Measurements from ENCODE around the gene FAM168A. TPM values are rescaled to one million over a fixed set of nuclear protein-coding genes. Genes with fewer than 3 reads are reported as not detected.
A peak's percentile ranks its signal among the peaks of the same experiment; 100 is the strongest.

Gene FAM168A
- total RNA-seq, 5 donors from 2014 or later (not counting 1 experiment from before 2014, with no cell fraction given): 23.6 to 27.0 (median 24.7) TPM

DNA sequence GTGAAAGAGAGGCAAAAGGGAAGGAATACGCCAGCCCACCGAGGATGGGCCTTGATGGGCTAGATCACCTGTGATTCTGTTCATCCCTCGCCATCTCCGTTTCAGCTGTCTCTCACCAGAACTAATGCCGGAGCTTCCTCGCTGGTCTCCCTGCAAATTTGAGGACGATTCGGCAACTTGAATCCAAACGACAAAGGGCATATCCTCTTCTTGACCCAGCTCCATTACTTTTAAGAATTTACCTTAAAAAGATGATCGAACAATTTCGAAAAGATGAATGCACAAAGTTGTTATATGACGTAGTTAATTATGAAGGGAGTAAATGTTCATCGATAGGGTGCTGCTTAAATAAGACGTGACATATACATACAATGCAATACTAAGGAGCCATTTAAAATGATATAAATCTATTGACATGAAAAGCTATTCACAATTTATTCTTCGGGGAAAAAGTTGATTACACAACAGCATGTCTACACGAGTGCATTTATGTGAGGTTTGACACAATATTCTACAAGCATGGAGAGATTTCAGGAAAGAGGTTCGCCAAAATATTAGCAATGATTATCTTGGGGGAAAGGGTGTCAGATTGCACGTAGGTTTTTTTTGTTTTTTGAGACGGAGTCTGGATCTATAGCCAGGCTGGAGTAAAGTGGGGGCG is 937 bp upstream of the FAM168A start:
- Histone ChIP-seq H3K27ac (ENCODE audit: low read length) (peak overlapping the region; percentile 76), H3K9me3 (no peaks in the 10 kb centered on the region), H3K4me1 (ENCODE audit: control insufficient read depth in 1 of 2, extremely low read depth in 1 of 2, insufficient read depth in 2 of 2, low read length in 2 of 2) (peaks cover 15 to 17% of the 10 kb centered on the region in 2 experiments), H3K4me3 (ENCODE audit: control insufficient read depth in 1 of 2, extremely low read depth in 1 of 2, low read length in 1 of 2) (peak overlapping the region; percentile 71 to 86), H3K36me3 (ENCODE audit: control insufficient read depth in 2 of 2, extremely low read depth in 1 of 2, insufficient read depth in 1 of 2, low read length in 1 of 2) (no peaks in the 10 kb centered on the region), H3K27me3 (replicated peaks in 1 of 2; ENCODE audit: control insufficient read depth in 2 of 2, extremely low read depth in 1 of 2, insufficient read depth in 2 of 2, low read length in 1 of 2) (no peaks in the 10 kb centered on the region)
- H3K27ac Mint-ChIP-seq: peak overlapping the region; percentile 93 to 94
- no peak for ATAC-seq (replicated peaks in 1 of 4)
- H3K27me3 Mint-ChIP-seq: no peaks in the 10 kb centered on the region
- DNase-seq: no peak
- CTCF ChIA-PET: interaction anchor here in 1 of 2 donors (1.1 to 1.5 kb wide), 2 partner anchors 27 to 62 kb away, joined by 3 to 5 read pairs; no protein-coding TSS in a partner anchor
- no peaks in the 10 kb centered on the region for H3K9me3 Mint-ChIP-seq
- no peaks in the 10 kb centered on the region for H3K36me3 Mint-ChIP-seq
- POLR2A ChIA-PET: no interaction called here
- 49% methylated on average over 9 of the region's 20 CpGs for WGBS (ENCODE audit: insufficient coverage)
- H3K4me1 Mint-ChIP-seq: peaks cover 36 to 45% (median 41%) of the 10 kb centered on the region in 3 donors
- H3K4me3 Mint-ChIP-seq: peak overlapping the region; percentile 90 to 94 (median 94)

DNA sequence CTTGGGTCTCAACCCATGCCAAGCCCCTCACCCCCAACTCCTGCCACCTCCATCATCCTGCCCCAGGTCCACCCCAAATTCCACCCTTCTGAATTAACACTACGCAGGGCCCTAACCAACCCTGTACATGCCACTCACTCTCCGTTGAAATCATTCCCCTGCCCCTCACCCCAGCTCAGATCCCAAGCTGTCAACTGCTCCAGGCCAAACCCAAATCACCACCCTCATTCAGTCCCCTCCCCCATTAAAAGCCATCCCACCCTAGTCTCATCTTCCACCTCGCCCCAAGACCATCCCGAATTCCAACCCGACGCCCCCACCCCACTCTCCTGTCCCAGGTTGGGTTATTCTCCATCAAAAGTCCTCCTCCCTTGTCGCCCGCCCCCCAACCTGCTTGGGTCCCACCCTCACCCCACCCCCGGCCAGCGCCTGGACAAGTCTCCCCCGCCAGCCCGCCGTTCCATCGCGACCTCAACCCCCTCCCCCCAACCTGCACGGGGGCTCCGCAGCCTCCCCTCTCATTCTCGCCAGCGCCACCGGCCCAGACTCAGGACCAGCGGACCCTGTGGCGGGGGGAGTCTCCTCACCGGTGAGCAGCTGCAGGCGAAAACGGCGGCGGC is 466 bp downstream of the FAM168A start:
- POLR2A ChIA-PET: interaction anchor here (0.6 kb wide), 2 partner anchors 51 to 1374 kb away, joined by 3 to 10 read pairs; no protein-coding TSS in a partner anchor

DNA sequence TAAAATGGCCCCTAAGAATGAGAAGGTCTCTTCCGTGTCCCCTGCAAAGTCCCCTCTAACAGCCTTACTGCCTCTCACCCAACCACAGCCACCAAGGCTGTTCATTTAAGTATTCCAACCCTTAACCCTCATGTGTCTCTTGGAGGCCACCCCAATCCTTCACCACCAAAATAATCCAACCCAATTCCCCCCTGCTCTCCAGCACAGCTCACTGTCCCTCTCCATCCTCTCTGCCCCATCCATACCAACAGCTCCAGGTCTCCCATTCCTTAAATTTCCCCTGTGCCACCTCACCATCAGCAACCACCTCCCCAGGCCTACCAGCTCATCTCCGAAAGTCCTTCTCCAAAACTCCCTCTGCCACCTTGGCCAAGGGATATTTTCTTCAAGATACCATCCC is 1.4 kb downstream of the FAM168A start:
- Histone ChIP-seq H3K27ac (ENCODE audit: low read length) (no peak overlapping the region), H3K4me3 (ENCODE audit: control insufficient read depth in 1 of 2, extremely low read depth in 1 of 2, low read length in 1 of 2) (no peak overlapping the region), H3K36me3 (ENCODE audit: control insufficient read depth in 2 of 2, extremely low read depth in 1 of 2, insufficient read depth in 1 of 2, low read length in 1 of 2) (no peaks in the 10 kb centered on the region), H3K9me3 (no peaks in the 10 kb centered on the region), H3K4me1 (ENCODE audit: control insufficient read depth in 1 of 2, extremely low read depth in 1 of 2, insufficient read depth in 2 of 2, low read length in 2 of 2) (peaks cover 15 to 17% of the 10 kb centered on the region in 2 experiments), H3K27me3 (replicated peaks in 1 of 2; ENCODE audit: control insufficient read depth in 2 of 2, extremely low read depth in 1 of 2, insufficient read depth in 2 of 2, low read length in 1 of 2) (no peaks in the 10 kb centered on the region)
- Mint-ChIP-seq H3K9me3 (no peaks in the 10 kb centered on the region), H3K4me3 (peak overlapping the region; percentile 90 to 94 (median 94)), H3K27me3 (no peaks in the 10 kb centered on the region), H3K4me1 (peaks cover 43 to 52% (median 45%) of the 10 kb centered on the region in 3 donors), H3K27ac (peak overlapping the region; percentile 4 to 89), H3K36me3 (no peaks in the 10 kb centered on the region)
- DNase-seq: peak in 1 of 35 experiments; percentile 1
- no peak for ATAC-seq (replicated peaks in 1 of 4)
- ChIA-PET POLR2A (interaction anchor here in 1 of 2 donors (0.6 kb wide), 1 partner anchor 290 kb away, joined by 3 read pairs; no protein-coding TSS in a partner anchor), CTCF (no interaction called here)
- WGBS (ENCODE audit: insufficient coverage): 100% methylated on average over 2 of the region's 2 CpGs

More for the DNA sequence above, 466 bp downstream of the FAM168A start:
- Mint-ChIP-seq H3K36me3 (no peaks in the 10 kb centered on the region), H3K27ac (peak overlapping the region; percentile 93 to 94), H3K4me1 (peaks cover 39 to 50% (median 41%) of the 10 kb centered on the region in 3 donors), H3K4me3 (peak overlapping the region; percentile 90 to 94 (median 94)), H3K9me3 (no peaks in the 10 kb centered on the region), H3K27me3 (no peaks in the 10 kb centered on the region)
- Histone ChIP-seq H3K36me3 (ENCODE audit: control insufficient read depth in 2 of 2, extremely low read depth in 1 of 2, insufficient read depth in 1 of 2, low read length in 1 of 2) (no peaks in the 10 kb centered on the region), H3K4me1 (ENCODE audit: control insufficient read depth in 1 of 2, extremely low read depth in 1 of 2, insufficient read depth in 2 of 2, low read length in 2 of 2) (peaks cover 15 to 17% of the 10 kb centered on the region in 2 experiments), H3K9me3 (no peaks in the 10 kb centered on the region), H3K27ac (ENCODE audit: low read length) (peak overlapping the region; percentile 3), H3K27me3 (replicated peaks in 1 of 2; ENCODE audit: control insufficient read depth in 2 of 2, extremely low read depth in 1 of 2, insufficient read depth in 2 of 2, low read length in 1 of 2) (no peaks in the 10 kb centered on the region), H3K4me3 (ENCODE audit: control insufficient read depth in 1 of 2, extremely low read depth in 1 of 2, low read length in 1 of 2) (peak overlapping the region; percentile 71)
- WGBS (ENCODE audit: insufficient coverage): 10% methylated on average over 16 of the region's 27 CpGs
- ATAC-seq (replicated peaks in 1 of 4) (no peak), DNase-seq (peak in 4 of 35 experiments; percentile 0 to 11 (median 3))
- CTCF ChIA-PET: no interaction called here

DNA sequence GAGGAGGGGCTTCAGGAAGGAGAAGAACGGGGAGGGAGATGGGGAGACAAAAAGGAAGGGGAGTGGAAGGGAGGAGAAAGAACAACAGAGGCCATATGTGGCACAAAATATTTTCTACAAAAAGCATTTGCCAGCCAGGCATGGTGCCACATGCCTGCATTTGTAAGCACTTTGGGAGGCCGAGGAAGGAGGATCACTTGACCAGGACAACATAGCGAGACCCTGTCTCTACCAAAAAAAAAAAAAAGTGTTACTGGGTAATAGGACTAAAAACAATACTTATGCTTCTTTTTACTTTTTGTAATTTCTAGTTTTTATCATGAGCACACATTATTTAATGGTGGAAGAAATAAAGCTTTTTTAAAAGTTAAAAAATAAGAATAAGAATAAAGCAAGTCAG is 5.3 kb downstream of the FAM168A start:
- Histone ChIP-seq H3K9me3 (no peaks in the 10 kb centered on the region), H3K27ac (ENCODE audit: low read length) (no peak overlapping the region), H3K4me3 (ENCODE audit: control insufficient read depth in 1 of 2, extremely low read depth in 1 of 2, low read length in 1 of 2) (no peak overlapping the region), H3K27me3 (replicated peaks in 1 of 2; ENCODE audit: control insufficient read depth in 2 of 2, extremely low read depth in 1 of 2, insufficient read depth in 2 of 2, low read length in 1 of 2) (no peaks in the 10 kb centered on the region), H3K36me3 (ENCODE audit: control insufficient read depth in 2 of 2, extremely low read depth in 1 of 2, insufficient read depth in 1 of 2, low read length in 1 of 2) (no peaks in the 10 kb centered on the region), H3K4me1 (ENCODE audit: control insufficient read depth in 1 of 2, extremely low read depth in 1 of 2, insufficient read depth in 2 of 2, low read length in 2 of 2) (peaks cover 13 to 15% of the 10 kb centered on the region in 2 experiments)
- Mint-ChIP-seq H3K27ac (no peak overlapping the region), H3K4me1 (peaks cover 34 to 45% (median 40%) of the 10 kb centered on the region in 3 donors), H3K4me3 (no peak overlapping the region), H3K9me3 (no peaks in the 10 kb centered on the region), H3K27me3 (no peaks in the 10 kb centered on the region), H3K36me3 (no peaks in the 10 kb centered on the region)
- WGBS (ENCODE audit: insufficient coverage): 100% methylated on average over 1 of the region's 3 CpGs
- POLR2A ChIA-PET: interaction anchor here in 1 of 2 donors (0.6 kb wide), 1 partner anchor 16 kb away, joined by 3 read pairs; no protein-coding TSS in a partner anchor
- DNase-seq (no peak), ATAC-seq (replicated peaks in 1 of 4) (no peak)
- CTCF ChIA-PET: no interaction called here

DNA sequence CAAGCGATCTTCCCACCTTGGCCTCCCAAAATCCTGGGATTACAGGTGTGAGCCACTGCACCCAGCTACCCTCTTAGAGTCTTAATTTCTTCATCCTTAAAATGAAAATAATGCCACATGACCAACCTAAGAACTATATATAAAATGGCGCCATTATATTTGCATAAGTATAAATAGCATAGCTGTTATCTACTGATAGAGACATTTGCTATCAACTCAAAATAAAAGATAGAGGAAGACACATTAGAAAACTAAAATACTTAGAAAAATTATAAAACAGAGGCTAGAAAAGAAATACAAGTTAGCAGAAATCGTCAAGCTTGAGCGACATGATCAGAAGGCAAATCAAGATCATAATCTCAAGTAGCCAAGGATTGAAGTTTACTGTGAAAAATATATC is 6.2 kb downstream of the FAM168A start:
- no peak for DNase-seq
- Histone ChIP-seq H3K27me3 (replicated peaks in 1 of 2; ENCODE audit: control insufficient read depth in 2 of 2, extremely low read depth in 1 of 2, insufficient read depth in 2 of 2, low read length in 1 of 2) (no peaks in the 10 kb centered on the region), H3K4me3 (ENCODE audit: control insufficient read depth in 1 of 2, extremely low read depth in 1 of 2, low read length in 1 of 2) (no peak overlapping the region), H3K4me1 (ENCODE audit: control insufficient read depth in 1 of 2, extremely low read depth in 1 of 2, insufficient read depth in 2 of 2, low read length in 2 of 2) (peaks cover 4 to 10% of the 10 kb centered on the region in 2 experiments), H3K27ac (ENCODE audit: low read length) (no peak overlapping the region), H3K9me3 (no peaks in the 10 kb centered on the region), H3K36me3 (ENCODE audit: control insufficient read depth in 2 of 2, extremely low read depth in 1 of 2, insufficient read depth in 1 of 2, low read length in 1 of 2) (no peaks in the 10 kb centered on the region)
- no peaks in the 10 kb centered on the region for H3K9me3 Mint-ChIP-seq
- no peak overlapping the region for H3K27ac Mint-ChIP-seq
- peaks cover 27 to 38% (median 31%) of the 10 kb centered on the region in 3 donors for H3K4me1 Mint-ChIP-seq
- H3K27me3 Mint-ChIP-seq: no peaks in the 10 kb centered on the region
- no peak overlapping the region for H3K4me3 Mint-ChIP-seq
- POLR2A ChIA-PET: no interaction called here
- CTCF ChIA-PET: no interaction called here
- ATAC-seq (replicated peaks in 1 of 4): no peak
- no peaks in the 10 kb centered on the region for H3K36me3 Mint-ChIP-seq
- no CpG with 5 or more reads among the region's 4 CpGs for WGBS (ENCODE audit: insufficient coverage)

DNA sequence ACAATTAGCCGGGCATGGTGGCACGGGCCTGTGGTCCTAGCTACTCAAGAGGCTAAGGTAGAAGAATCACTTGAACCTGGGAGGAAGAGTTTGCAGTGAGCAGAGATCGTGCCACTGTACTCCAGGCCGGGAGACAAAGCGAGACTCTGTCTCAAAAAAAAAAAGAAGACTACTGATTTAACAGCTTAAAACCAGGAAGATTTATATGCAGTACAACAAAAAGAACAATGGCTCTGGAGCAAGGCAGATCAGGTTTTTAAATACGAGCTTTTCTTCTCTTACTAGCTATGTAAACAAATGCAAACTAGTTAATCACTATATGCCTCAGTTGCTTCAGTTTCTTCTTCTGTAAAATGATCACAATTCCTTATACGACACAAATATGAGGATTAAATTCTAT is 6.9 kb downstream of the FAM168A start:
- ATAC-seq (replicated peaks in 1 of 4) (no peak), DNase-seq (no peak)
- Mint-ChIP-seq H3K27ac (no peak overlapping the region), H3K4me1 (peaks cover 22 to 31% (median 24%) of the 10 kb centered on the region in 3 donors), H3K9me3 (no peaks in the 10 kb centered on the region), H3K27me3 (no peaks in the 10 kb centered on the region), H3K36me3 (no peaks in the 10 kb centered on the region), H3K4me3 (no peak overlapping the region)
- no peak overlapping the region for H3K27ac ChIP-seq (ENCODE audit: low read length)
- H3K36me3 ChIP-seq (ENCODE audit: control insufficient read depth in 2 of 2, extremely low read depth in 1 of 2, insufficient read depth in 1 of 2, low read length in 1 of 2): no peaks in the 10 kb centered on the region
- WGBS (ENCODE audit: insufficient coverage): no CpG with 5 or more reads among the region's 7 CpGs
- CTCF ChIA-PET: interaction anchor here in 1 of 2 donors (0.6 kb wide), 2 partner anchors 35 to 90 kb away, joined by 3 read pairs; no protein-coding TSS in a partner anchor
- H3K4me3 ChIP-seq (ENCODE audit: control insufficient read depth in 1 of 2, extremely low read depth in 1 of 2, low read length in 1 of 2): no peak overlapping the region
- POLR2A ChIA-PET: no interaction called here
- no peaks in the 10 kb centered on the region for H3K27me3 ChIP-seq (replicated peaks in 1 of 2; ENCODE audit: control insufficient read depth in 2 of 2, extremely low read depth in 1 of 2, insufficient read depth in 2 of 2, low read length in 1 of 2)
- H3K4me1 ChIP-seq (ENCODE audit: control insufficient read depth in 1 of 2, extremely low read depth in 1 of 2, insufficient read depth in 2 of 2, low read length in 2 of 2): peaks cover 0 to 6% of the 10 kb centered on the region in 2 experiments
- no peaks in the 10 kb centered on the region for H3K9me3 ChIP-seq

All from T-cell (primary cell).